Measurements from ENCODE around the gene ASB17. TPM values are rescaled to one million over a fixed set of nuclear protein-coding genes. Genes with fewer than 3 reads are reported as not detected.
"Not testable (repeated sequence)": the region's sequence is repeated elsewhere in the genome, so short reads cannot be mapped to it uniquely, and the experiment has no call there.

The ASB17 gene
- total and polyA plus RNA-seq, 8 donors = not detected

DNA sequence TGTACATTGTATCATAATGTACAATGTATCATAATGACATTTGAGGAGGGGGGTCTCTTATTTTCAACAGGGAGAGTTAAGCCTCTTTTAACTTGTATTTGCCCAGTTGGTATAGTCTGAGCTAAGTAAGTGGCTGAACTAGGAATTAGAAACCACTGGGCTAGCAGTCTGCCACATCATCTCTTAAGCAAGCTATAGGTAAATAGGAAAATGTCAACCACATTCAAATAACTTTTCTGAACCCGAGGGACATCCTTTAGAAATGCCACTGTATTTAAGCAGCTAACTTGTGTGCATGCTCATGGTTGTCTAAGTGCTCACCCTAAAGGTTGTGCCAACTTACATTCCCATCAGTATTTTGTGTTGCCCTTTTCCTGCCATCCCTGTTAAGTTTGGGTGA, 35.5 kb upstream of the ASB17 start:
- TF ChIP-seq, protein P1, sequence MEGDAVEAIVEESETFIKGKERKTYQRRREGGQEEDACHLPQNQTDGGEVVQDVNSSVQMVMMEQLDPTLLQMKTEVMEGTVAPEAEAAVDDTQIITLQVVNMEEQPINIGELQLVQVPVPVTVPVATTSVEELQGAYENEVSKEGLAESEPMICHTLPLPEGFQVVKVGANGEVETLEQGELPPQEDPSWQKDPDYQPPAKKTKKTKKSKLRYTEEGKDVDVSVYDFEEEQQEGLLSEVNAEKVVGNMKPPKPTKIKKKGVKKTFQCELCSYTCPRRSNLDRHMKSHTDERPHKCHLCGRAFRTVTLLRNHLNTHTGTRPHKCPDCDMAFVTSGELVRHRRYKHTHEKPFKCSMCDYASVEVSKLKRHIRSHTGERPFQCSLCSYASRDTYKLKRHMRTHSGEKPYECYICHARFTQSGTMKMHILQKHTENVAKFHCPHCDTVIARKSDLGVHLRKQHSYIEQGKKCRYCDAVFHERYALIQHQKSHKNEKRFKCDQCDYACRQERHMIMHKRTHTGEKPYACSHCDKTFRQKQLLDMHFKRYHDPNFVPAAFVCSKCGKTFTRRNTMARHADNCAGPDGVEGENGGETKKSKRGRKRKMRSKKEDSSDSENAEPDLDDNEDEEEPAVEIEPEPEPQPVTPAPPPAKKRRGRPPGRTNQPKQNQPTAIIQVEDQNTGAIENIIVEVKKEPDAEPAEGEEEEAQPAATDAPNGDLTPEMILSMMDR (IDR thresholded peaks at IDR 0.05) = no peak
- Histone ChIP-seq H3K27ac (no peak overlapping the region), H3K27me3 (no peaks in the 10 kb centered on the region), H3K9me3 (no peaks in the 10 kb centered on the region), H3K4me1 (no peaks in the 10 kb centered on the region), H3K36me3 (no peaks in the 10 kb centered on the region), H3K4me3 (no peak overlapping the region)
- 18 to 32% methylated on average over 1 of the region's 1 CpG for WGBS, 2 donors
- ATAC-seq = no peak
- DNase-seq = no peak
- FAIRE-seq = no peak
- intact Hi-C loops (cut with DNase I) = no loop called here

DNA sequence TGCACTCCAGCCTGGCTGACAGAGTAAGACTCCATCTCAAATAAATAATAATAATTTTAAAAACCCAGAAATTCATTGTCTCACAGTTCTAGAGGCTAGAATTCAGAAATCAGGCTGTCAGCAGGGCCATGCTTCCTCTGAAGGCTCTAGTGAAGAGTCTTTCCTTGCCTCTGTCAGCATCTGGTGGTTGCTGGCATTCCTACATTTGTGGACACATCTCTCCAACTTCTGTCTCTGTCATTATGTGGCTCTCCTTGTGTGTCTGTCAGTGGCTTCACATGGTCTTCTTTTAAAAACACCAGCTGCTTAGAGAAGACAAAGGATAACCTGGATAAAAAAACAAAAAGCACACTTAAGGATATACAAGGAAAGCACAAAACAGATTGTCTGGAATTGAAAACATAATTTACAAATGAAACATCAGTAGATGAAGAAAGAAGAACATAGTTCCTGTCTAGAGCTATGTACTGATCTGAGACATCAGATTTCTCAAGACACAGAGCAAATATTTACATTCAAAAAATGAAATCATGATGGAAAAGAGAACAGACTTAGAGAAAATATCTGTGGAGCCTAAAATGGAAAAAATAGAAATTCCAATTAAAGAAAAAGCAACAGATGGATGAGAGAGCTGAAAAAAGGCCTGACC, 32.7 kb upstream of the ASB17 start:
- no peaks in the 10 kb centered on the region for H3K36me3 ChIP-seq
- no peak overlapping the region for H3K27ac ChIP-seq
- DNase-seq (no peak), FAIRE-seq (no peak), ATAC-seq (no peak)
- TF ChIP-seq, protein P1 (IDR thresholded peaks at IDR 0.05) = no peak
- H3K4me1 ChIP-seq = no peaks in the 10 kb centered on the region
- H3K27me3 ChIP-seq = no peaks in the 10 kb centered on the region
- no peak overlapping the region for H3K4me3 ChIP-seq
- intact Hi-C loops (cut with DNase I) = no loop called here
- H3K9me3 ChIP-seq = no peaks in the 10 kb centered on the region

DNA sequence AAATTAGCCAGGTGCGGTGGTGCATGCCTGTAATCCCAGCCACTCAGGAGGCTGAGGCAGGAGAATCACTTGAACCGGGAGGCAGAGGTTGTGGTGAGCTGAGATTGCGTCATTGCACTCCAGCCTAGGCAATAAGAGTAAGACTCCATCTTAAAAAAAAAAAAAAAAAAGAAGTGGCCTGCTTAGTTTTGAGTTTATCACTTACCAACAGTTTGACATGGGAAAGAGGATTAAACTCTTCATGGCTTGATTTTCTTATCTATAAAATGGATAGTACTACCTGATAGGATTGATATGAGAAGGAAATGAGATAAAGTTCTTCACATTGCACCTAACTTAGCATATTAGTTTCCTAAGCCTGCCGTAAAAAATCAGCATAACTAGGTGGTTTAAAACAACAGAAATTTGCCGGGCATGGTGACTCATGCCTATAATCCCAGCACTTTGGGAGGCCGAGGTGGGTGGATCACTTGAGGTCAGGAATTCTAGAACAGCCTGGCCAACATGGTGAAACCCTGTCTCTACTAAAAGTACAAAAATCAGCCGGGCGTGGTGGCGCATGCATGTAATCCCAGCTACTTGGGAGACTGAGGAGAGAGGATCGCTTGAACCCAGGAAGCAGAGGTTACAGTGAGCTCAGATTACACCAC, 32.0 kb upstream of the ASB17 start:
- intact Hi-C loops (cut with DNase I); FAIRE-seq; H3K9me3 ChIP-seq; H3K4me1 ChIP-seq; ATAC-seq; H3K27ac ChIP-seq; DNase-seq; H3K4me3 ChIP-seq; H3K27me3 ChIP-seq; H3K36me3 ChIP-seq: not testable (repeated sequence)
- WGBS, 2 donors = 64 to 88% methylated on average over 10 of the region's 10 CpGs

DNA sequence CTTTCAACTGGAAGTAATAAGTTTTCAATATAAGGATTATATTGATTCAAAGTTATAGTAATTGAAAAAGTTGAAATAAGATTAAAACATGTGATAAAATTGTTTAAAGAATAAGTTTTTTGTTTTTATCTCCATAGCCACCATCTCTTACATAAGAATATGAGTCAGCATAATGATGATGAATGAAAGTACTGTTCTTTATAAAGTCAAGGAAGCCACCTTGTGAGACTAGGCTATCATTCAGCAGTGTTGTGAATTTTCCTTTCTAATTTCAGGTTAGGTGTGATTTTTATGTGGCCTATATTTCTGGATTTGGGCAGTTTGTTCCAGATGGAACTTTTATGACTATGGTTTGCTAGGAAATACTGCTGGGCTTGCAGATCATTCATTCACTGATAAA, 22.4 kb upstream of the ASB17 start:
- DNase-seq (no peak), ATAC-seq (peak in 1 of 4 donors; percentile 24), FAIRE-seq (no peak)
- Histone ChIP-seq H3K27me3 (no peaks in the 10 kb centered on the region), H3K4me1 (no peaks in the 10 kb centered on the region), H3K9me3 (no peaks in the 10 kb centered on the region), H3K4me3 (no peak overlapping the region), H3K27ac (no peak overlapping the region), H3K36me3 (no peaks in the 10 kb centered on the region)
- TF ChIP-seq, protein P1 (IDR thresholded peaks at IDR 0.05) = no peak
- intact Hi-C loops (cut with DNase I) = no loop called here

DNA sequence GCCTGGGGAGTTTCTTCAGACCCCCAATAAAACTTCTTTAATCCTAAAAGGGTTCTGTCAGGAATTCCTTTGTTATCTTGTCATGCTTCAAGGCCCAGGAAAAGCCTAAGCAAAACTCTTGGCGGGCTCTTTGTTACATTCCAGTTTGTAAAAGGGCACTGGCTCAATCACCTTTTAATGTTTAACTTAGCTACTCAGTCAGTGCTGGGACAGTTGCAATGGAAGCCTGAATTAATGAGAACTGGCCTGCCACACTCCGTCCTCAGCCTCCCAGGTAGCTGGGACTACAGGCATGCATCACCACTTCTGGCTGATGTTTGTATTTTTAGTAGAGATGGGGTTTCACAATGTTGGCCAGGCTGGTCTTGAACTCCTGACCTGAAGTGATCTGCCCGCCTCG, 21.3 kb upstream of the ASB17 start:
- TF ChIP-seq, protein P1 (IDR thresholded peaks at IDR 0.05) = no peak
- no peak for ATAC-seq
- Histone ChIP-seq H3K4me3 (no peak overlapping the region), H3K4me1 (no peaks in the 10 kb centered on the region), H3K36me3 (no peaks in the 10 kb centered on the region), H3K27me3 (no peaks in the 10 kb centered on the region), H3K27ac (no peak overlapping the region), H3K9me3 (no peaks in the 10 kb centered on the region)
- intact Hi-C loops (cut with DNase I) = no loop called here
- no peak for DNase-seq
- WGBS, 2 donors = 62 to 69% methylated on average over 4 of the region's 4 CpGs
- FAIRE-seq = no peak
